HG03442 (cell line): Measurements from ENCODE around the gene TRRAP.
"Not testable (repeated sequence)": the region's sequence is repeated elsewhere in the genome, so short reads cannot be mapped to it uniquely, and the experiment has no call there.

Experiments used
- ATAC-seq: cut with Tn5 transposase; IDR thresholded peaks from one replicate; pipeline ENCODE4 v1.9.1; 2021; ENCODE audit warnings: mild to moderate bottlenecking, moderate library complexity; ENCODE audit not compliant: unreplicated experiment

TRRAP gene

GRCh38 chr7:98878365-98879197 is at the start of gene TRRAP:
TRRAP (plus strand) TSS chr7:98878532; CDS start chr7:98881151, 2,619 bp downstream.
- ATAC-seq, result peak; percentile 61

- no peak for ATAC-seq
Measured at GRCh38 chr7:98830972-98831548, 47.3 kb upstream of the TRRAP start.

GRCh38 chr7:98831641-98832221 is 46.6 kb upstream of the TRRAP start:
- ATAC-seq, result no peak

- no peak for ATAC-seq
Measured at GRCh38 chr7:98833022-98833421, 45.3 kb upstream of the TRRAP start.

GRCh38 chr7:98834949-98835348 is 43.4 kb upstream of the TRRAP start:
- no peak for ATAC-seq

- ATAC-seq, result no peak
Measured at GRCh38 chr7:98836811-98837629, 41.3 kb upstream of the TRRAP start.

GRCh38 chr7:98837630-98837972 is 40.7 kb upstream of the TRRAP start:
- no peak for ATAC-seq

GRCh38 chr7:98840096-98840495 is 38.2 kb upstream of the TRRAP start:
- no peak for ATAC-seq

GRCh38 chr7:98840722-98841121 is 37.6 kb upstream of the TRRAP start:
- no peak for ATAC-seq

GRCh38 chr7:98841179-98841997 is 36.9 kb upstream of the TRRAP start:
- ATAC-seq, result no peak

GRCh38 chr7:98842552-98842951 is 35.8 kb upstream of the TRRAP start:
- ATAC-seq, result not testable (repeated sequence)

- ATAC-seq, result no peak
Measured at GRCh38 chr7:98848918-98849317, 29.4 kb upstream of the TRRAP start.

- ATAC-seq, result no peak
Measured at GRCh38 chr7:98852826-98853225, 25.5 kb upstream of the TRRAP start.

- ATAC-seq, result no peak
Measured at GRCh38 chr7:98855610-98856422, 22.5 kb upstream of the TRRAP start.

GRCh38 chr7:98860071-98860470 is 18.3 kb upstream of the TRRAP start:
- ATAC-seq, result no peak

- no peak for ATAC-seq
Measured at GRCh38 chr7:98862203-98862602, 16.1 kb upstream of the TRRAP start.

GRCh38 chr7:98862716-98863420 is 15.5 kb upstream of the TRRAP start:
- no peak for ATAC-seq

- ATAC-seq, result no peak
Measured at GRCh38 chr7:98863601-98864000, 14.7 kb upstream of the TRRAP start.
